ENCODE results near the gene ARVCF.

The ARVCF gene

GRCh38 chr22:19959043-19959586, 57.5 kb downstream of the ARVCF start:
- DNase-seq = peak; percentile 77

- DNase-seq = no peak
Measured at GRCh38 chr22:19958083-19959042, 58.3 kb downstream of the ARVCF start.

GRCh38 chr22:19957445-19957844, 59.2 kb downstream of the ARVCF start:
- DNase-seq = no peak

- DNase-seq = peak; percentile 15
Measured at GRCh38 chr22:19955241-19956128, 61.1 kb downstream of the ARVCF start.

GRCh38 chr22:19951346-19951745, 65.3 kb downstream of the ARVCF start:
- DNase-seq = no peak

- no peak for DNase-seq
Measured at GRCh38 chr22:19948057-19948760, 68.4 kb downstream of the ARVCF start.

GRCh38 chr22:19943082-19944026, 73.3 kb downstream of the ARVCF start:
- peak; percentile 80 for DNase-seq

GRCh38 chr22:19942157-19943081, 74.2 kb downstream of the ARVCF start:
- peak; percentile 63 for DNase-seq

GRCh38 chr22:19941365-19942082, 75.1 kb downstream of the ARVCF start, which contains the start of the genes COMT and TXNRD2:
Gene COMT (plus strand): TSS chr22:19941772. CDS start chr22:19962527, 20,755 bp downstream.
Gene TXNRD2 (minus strand): TSS chr22:19941818. CDS start chr22:19941803, 15 bp downstream.
- peak; percentile 83 for DNase-seq

GRCh38 chr22:19940536-19941364, 75.9 kb downstream of the ARVCF start:
- no peak for DNase-seq

- no peak for DNase-seq
Measured at GRCh38 chr22:19937616-19938473, 78.8 kb downstream of the ARVCF start.

GRCh38 chr22:19936513-19936912, 80.1 kb downstream of the ARVCF start:
- no peak for DNase-seq

- DNase-seq = peak; percentile 77
Measured at GRCh38 chr22:19935123-19935718, 81.4 kb downstream of the ARVCF start.

- peak; percentile 94 for DNase-seq
Measured at GRCh38 chr22:19933341-19934241, 83.0 kb downstream of the ARVCF start.

GRCh38 chr22:19932367-19933206, 84.0 kb downstream of the ARVCF start:
- DNase-seq = peak; percentile 95
